HG03103 (cell line): ENCODE results near the gene CDKAL1.
"Not testable (repeated sequence)": the region's sequence is repeated elsewhere in the genome, so short reads cannot be mapped to it uniquely, and the experiment has no call there.

ENCODE experiments used
- ATAC-seq: cut with Tn5 transposase; IDR thresholded peaks from one replicate; pipeline ENCODE4 v1.9.1; 2021; ENCODE audit warnings: low read depth; ENCODE audit not compliant: unreplicated experiment

The CDKAL1 gene

DNA sequence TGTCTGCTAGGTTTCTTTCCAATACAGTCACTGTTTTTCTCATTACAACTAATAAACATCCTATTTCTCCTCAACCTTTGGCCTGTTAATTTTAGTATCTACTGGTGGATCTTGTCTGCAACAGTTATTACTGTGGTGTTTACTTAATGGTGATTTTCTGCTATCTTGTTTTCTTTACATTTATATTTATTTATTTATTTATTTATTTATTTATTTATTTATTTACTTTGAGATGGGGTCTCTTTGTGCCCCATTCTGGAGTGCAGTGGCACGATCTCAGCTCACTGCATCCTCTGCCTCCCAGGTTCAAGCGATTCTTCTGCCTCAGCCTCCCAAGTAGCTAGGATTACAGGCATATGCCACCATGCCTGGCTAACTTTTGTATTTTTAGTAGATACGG, 15.1 kb downstream of the CDKAL1 start:
- ATAC-seq: not testable (repeated sequence)

- ATAC-seq: no peak
Observed at GRCh38 chr6:20554326-20554725, 20.1 kb downstream of the CDKAL1 start.

DNA sequence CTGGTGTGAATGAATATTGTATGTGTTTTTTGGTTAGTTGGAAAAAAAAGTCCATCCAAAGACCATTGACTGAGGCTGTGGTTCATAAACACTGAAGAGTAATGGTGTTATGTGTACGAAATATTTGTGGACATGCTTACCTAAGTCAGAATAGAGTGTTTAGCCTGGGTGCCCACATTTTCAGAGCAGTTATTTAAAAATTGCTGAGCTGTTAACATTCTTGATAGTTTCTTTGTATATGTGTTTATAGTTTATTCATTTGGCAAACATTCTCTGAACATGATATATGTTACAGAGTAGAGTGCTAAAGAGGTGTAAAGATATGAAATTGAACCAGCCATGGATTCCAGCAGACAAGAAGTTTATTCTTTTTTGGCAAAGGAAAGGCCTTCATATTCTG, 20.6 kb downstream of the CDKAL1 start:
- ATAC-seq: no peak

DNA sequence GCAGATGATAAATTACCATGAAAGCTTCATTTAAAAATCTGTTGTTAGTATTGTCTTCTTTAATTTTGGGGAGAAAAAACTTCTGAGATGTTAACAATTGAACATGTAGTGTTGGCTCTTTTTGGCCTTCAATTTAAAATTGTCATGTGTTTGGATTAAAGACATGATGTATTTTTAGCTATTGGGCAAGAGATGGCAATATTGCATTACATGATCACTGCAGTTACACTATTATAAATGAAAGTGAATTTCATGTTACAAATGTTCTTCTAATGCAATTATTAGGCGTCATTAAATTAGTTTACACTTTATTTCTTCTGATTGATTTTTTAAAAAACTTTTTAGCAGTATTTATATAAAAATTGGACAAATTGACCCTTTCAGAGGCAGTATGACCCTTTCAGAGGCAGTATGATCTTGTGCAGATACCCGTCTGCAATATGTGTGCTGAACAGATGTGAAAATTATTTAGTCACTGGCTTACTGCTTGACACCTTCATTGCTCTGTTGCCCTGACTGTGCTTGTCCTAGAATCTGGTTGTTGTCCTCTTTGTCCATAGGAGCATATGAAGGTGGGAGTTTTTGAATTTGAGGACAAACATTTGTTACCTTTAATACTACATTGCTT, 25.8 kb downstream of the CDKAL1 start:
- ATAC-seq: no peak

DNA sequence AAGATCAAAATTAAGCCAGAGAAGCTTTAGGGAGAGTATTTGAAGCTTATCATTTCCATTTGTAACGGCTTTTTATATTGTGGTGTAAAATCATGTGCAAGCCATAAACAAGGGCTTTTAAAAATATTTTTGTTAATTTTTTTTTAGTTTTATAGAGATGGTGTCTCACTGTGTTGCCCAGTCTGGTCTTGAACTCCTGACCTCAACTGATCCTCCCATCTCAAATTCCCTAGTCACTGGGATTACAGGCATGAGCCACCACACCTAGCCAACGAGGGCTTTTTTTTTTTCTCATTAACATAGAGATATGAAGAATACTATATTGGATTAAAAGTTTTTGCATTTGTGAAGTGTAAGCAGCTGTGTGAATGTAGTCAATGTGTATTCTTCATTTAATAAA, 29.1 kb downstream of the CDKAL1 start:
- ATAC-seq: no peak

GRCh38 chr6:20564269-20564668, 30.0 kb downstream of the CDKAL1 start:
- no peak for ATAC-seq

GRCh38 chr6:20564777-20565176, 30.5 kb downstream of the CDKAL1 start:
- ATAC-seq: peak; percentile 70

DNA sequence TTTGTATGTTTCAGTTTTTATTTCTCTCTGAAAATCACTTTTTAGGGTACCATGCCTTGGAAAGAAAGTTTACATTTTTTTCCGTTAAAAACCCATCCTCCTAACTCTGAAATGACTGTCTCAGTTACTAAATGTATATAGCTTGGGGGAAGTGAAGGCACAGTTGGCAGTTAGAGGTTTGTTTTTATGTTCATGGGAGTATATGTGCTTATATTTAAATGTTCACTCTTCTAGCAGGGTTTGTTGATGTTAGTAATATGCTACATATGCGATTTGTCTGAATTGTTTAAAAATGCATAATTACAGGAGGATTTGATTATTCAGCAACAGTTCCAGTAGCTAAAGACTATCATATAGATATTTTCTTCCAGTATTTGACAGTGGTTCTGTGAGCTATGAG, 31.1 kb downstream of the CDKAL1 start:
- peak; percentile 39 for ATAC-seq

DNA sequence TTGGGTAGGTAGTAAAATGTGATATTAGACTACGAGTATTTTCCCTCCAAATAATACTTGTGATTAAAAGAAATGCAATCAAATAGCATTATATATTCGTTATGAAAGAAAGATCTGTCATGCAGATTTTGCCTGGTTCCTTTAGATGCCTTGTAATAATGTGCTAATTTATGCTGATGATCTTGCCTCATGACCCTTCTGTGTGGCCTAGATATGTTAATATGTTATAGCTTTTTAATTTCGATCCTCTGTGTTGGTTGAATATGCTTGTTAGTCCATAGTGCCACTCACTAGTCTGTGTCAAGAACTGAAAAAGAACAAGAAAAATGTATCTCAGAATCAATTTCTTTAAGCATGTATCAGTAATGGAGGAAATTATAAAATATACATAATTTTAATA, 31.9 kb downstream of the CDKAL1 start:
- ATAC-seq: no peak

DNA sequence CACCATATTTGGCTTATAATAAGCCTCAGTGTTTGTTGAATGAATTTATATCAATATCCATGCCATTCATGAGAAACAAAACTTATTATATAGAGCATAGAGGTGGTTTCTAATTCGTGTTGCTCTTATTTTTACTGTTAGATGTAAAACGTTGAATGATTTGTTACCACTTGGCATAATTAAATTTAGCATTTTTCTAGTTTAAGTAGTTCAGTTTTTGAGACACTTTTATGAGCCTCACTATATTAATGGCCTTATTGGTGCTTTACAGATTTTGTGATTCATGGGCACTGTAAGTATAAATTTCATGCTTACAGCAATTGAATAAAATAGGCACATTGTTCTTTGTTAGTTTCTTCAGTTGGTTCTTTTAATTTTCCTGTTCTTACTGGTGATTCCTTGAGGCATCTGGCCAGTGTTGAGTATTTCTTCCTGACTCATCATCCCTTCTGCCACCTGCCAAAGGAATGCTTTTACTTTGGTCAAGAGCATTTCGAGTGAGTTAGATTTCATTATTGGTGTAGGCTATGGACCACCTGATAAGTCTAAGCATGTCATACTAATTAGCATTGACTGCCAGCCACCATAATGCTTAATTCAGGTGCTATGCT, 34.8 kb downstream of the CDKAL1 start:
- no peak for ATAC-seq

- no peak for ATAC-seq
Observed at GRCh38 chr6:20571261-20571660, 37.0 kb downstream of the CDKAL1 start.

- no peak for ATAC-seq
Observed at GRCh38 chr6:20572288-20572687, 38.0 kb downstream of the CDKAL1 start.

DNA sequence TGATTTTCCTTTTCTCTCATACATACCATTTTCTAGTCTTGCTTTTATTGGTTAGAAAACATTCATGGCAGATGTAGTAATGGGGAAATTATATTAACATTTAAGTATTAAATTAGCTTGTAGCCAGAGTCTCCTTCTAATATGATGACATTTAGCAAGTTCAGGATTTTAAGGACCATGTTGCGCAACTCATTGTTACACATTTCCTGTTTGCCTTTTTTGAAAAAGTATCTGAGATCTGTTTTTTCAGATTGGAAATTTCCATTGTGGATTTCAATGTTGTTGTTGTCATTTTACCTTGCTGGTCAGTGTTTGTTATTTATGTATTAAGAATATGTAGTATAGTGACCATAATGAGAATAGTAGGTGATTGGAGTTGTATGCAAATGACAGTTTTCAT, 38.7 kb downstream of the CDKAL1 start:
- ATAC-seq: no peak

GRCh38 chr6:20574355-20574754, 40.1 kb downstream of the CDKAL1 start:
- no peak for ATAC-seq

DNA sequence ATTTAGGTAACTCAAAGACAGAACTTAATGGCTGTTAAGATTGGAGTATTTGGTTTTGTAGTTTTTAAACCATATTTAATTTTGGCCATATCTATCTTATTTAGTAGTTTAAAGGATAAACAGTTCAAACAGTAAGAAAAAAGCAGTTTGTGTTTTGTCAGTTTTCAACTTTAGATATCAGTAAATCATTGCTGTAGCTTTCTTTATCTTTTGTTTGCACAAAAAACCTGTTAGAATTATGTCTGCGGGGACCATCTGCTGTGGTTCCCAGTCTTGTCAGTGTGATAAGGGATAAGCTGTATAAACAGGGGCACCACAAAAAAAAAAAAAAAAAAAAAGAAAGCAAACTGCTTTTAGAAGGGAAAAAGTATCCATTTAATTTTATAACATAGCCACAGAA, 40.9 kb downstream of the CDKAL1 start:
- no peak for ATAC-seq

GRCh38 chr6:20575704-20576451, 41.6 kb downstream of the CDKAL1 start:
- ATAC-seq: no peak

- peak; percentile 80 for ATAC-seq
Observed at GRCh38 chr6:20577173-20577688, 43.0 kb downstream of the CDKAL1 start.

DNA sequence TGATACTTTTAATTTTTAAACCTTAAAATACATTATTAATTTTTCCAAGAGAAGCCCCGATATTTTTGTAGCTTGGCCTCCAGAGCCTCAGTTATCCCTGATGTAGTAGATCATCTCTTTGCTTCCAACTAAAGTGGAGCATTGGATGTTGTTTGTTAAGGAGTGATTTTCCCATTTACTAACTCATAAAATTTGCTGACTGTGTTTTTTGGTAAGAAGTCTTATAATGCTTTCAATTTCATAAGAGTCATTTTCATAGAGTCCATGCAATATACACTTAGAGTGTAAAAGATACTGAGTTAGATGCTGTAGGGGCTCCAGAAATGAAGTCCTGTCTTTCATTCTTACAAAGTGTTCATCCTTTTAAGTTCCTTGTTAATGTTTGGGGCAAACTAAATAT, 46.8 kb downstream of the CDKAL1 start:
- no peak for ATAC-seq

DNA sequence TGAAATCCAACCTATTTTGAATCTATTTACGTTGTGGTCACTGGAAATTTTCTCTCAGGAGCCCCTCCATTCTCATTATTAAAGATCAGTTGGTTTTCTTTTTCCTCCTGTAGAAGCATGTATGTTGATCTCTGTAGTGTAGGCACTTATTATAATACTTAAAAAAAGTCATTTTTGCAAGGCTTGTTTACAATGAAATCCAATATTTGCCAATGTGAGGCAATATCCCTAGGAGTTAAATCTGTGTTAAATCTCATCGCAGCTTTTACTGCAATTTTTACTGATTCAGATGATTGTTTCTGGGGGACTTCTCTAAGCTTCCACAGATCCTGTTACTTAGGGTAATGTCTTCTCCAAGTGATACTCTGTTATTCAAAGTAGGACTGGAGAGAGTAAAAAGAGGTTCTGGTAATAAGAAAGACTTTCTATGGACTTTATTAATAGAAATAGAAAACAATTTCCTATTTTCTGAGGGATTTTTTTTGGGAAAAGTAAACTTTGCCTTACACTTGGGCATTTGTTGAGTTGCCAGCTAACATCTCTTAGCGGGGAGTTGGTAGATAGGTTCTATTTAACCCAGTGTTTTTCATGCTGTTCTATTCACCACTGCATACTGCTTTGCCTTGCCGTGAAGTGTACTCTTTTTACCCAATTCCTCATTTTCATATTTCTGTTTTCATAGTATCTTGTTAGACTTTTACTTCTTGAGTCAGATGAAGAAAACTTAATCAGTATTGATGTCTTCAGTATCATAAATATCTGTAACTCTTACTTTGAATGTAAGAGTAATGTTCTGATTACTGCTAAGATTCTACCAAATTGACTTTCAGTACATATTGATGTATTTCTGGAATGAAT, 48.6 kb downstream of the CDKAL1 start:
- ATAC-seq: no peak

- no peak for ATAC-seq
Observed at GRCh38 chr6:20583444-20583800, 49.2 kb downstream of the CDKAL1 start.
